H9 (cell line): ENCODE results near the gene ODR4. TPM values are rescaled to one million over a fixed set of nuclear protein-coding genes. Genes with fewer than 3 reads are reported as not detected.

ENCODE experiments used
- DNase-seq: peaks from one replicate; pipeline ENCODE4 v3.0.0-alpha.2; 2017
- H2AFZ ChIP-seq: one replicate; pipeline ENCODE4 v1.6.1; 2013; ENCODE audit warnings: mild to moderate bottlenecking, low read length, control low read depth, moderate library complexity
- H2AK5ac ChIP-seq: 2 replicates; pipeline ENCODE4 v1.6.1; 2013; ENCODE audit warnings: low read length, control low read depth, mixed read lengths; ENCODE audit not compliant: insufficient read length
- H2BK120ac ChIP-seq: one replicate; pipeline ENCODE4 v1.6.1; 2013; ENCODE audit warnings: low read depth, mild to moderate bottlenecking, low read length, control low read depth, inconsistent platforms; ENCODE audit not compliant: poor library complexity, severe bottlenecking
- H2BK12ac ChIP-seq: 2 replicates; pipeline ENCODE4 v1.6.1; 2013; ENCODE audit warnings: low read length, control low read depth, mixed read lengths, low read depth; ENCODE audit not compliant: insufficient read length
- H2BK15ac ChIP-seq: 2 replicates; pipeline ENCODE4 v1.6.1; 2013; ENCODE audit warnings: low read depth, low read length, control low read depth
- H2BK20ac ChIP-seq: one replicate; pipeline ENCODE4 v1.6.1; 2013; ENCODE audit warnings: low read depth, mild to moderate bottlenecking, low read length, control low read depth, inconsistent platforms; ENCODE audit not compliant: poor library complexity, severe bottlenecking
- H2BK5ac ChIP-seq: 2 replicates; pipeline ENCODE4 v1.6.1; 2013; ENCODE audit warnings: low read length, control low read depth, mixed read lengths; ENCODE audit not compliant: insufficient read length
- H3K14ac ChIP-seq: 2 replicates; pipeline ENCODE4 v1.6.1; 2013; ENCODE audit warnings: low read length, control low read depth; ENCODE audit not compliant: insufficient read depth
- H3K18ac ChIP-seq: 2 replicates; pipeline ENCODE4 v1.6.1; 2013; ENCODE audit warnings: low read depth, mild to moderate bottlenecking, mixed read lengths, low read length, control low read depth; ENCODE audit not compliant: insufficient read length
- H3K23ac ChIP-seq: 2 replicates; pipeline ENCODE4 v1.6.1; 2013; ENCODE audit warnings: low read length, control low read depth, mixed read lengths, low read depth; ENCODE audit not compliant: insufficient read length
- H3K23me2 ChIP-seq: 2 replicates; pipeline ENCODE4 v1.6.1; 2013; ENCODE audit warnings: low read depth, mild to moderate bottlenecking, mixed read lengths, low read length, control low read depth; ENCODE audit not compliant: insufficient read length, poor library complexity, severe bottlenecking
- H3K27ac ChIP-seq: 2 replicates; pipeline ENCODE4 v1.5.1; 2013; ENCODE audit warnings: low read length, control low read depth, mixed read lengths, low read depth; ENCODE audit not compliant: insufficient read length
- H3K27me3 ChIP-seq: 2 replicates; pipeline ENCODE4 v1.6.1; 2013; ENCODE audit warnings: low read length, control low read depth, inconsistent platforms; ENCODE audit not compliant: insufficient read depth
- H3K4ac ChIP-seq: 2 replicates; pipeline ENCODE4 v1.6.1; 2013; ENCODE audit warnings: low read depth, mild to moderate bottlenecking, control low read depth, inconsistent platforms, low read length, moderate library complexity
- H3K4me1 ChIP-seq: 2 replicates; pipeline ENCODE4 v1.6.1; 2013; ENCODE audit warnings: low read length, control low read depth, inconsistent platforms; ENCODE audit not compliant: insufficient read depth
- H3K4me2 ChIP-seq: 2 replicates; pipeline ENCODE4 v1.6.1; 2013; ENCODE audit warnings: low read length, control low read depth, mixed read lengths; ENCODE audit not compliant: insufficient read length, insufficient read depth
- H3K56ac ChIP-seq: 2 replicates; pipeline ENCODE4 v1.6.1; 2013; ENCODE audit warnings: low read depth, mild to moderate bottlenecking, mixed read lengths, low read length, control low read depth; ENCODE audit not compliant: insufficient read length
- H3K79me1 ChIP-seq: 2 replicates; pipeline ENCODE4 v1.6.1; 2013; ENCODE audit warnings: low read depth, mild to moderate bottlenecking, moderate library complexity, low read length, control low read depth, inconsistent platforms; ENCODE audit not compliant: insufficient read depth, poor library complexity, severe bottlenecking
- H3K79me2 ChIP-seq: 2 replicates; pipeline ENCODE4 v1.6.1; 2013; ENCODE audit warnings: low read length, control low read depth, inconsistent platforms; ENCODE audit not compliant: insufficient read depth
- H3K9ac ChIP-seq: 2 replicates; pipeline ENCODE4 v1.6.1; 2013; ENCODE audit warnings: low read length, control low read depth, mixed read lengths; ENCODE audit not compliant: insufficient read length; ENCODE audit errors: extremely low read depth
- H3K9me3 ChIP-seq: one replicate; pipeline ENCODE4 v1.6.1; 2013; ENCODE audit warnings: low read depth, low read length, inconsistent platforms; ENCODE audit not compliant: control insufficient read depth
- H3T11ph ChIP-seq: one replicate; pipeline ENCODE4 v1.6.1; 2013; ENCODE audit warnings: mild to moderate bottlenecking, low read length, control low read depth, inconsistent platforms
- H4K20me1 ChIP-seq: one replicate; pipeline ENCODE4 v1.6.1; 2013; ENCODE audit not compliant: control insufficient read depth, insufficient read length, insufficient read depth
- H4K5ac ChIP-seq: 2 replicates; pipeline ENCODE4 v1.6.1; 2013; ENCODE audit warnings: low read depth, mild to moderate bottlenecking, mixed read lengths, low read length, control low read depth; ENCODE audit not compliant: insufficient read length
- H4K8ac ChIP-seq: replicated peaks from 2 replicates; pipeline ENCODE4 v1.6.1; 2013; ENCODE audit warnings: low read length, control low read depth, mixed read lengths, low read depth; ENCODE audit not compliant: insufficient read length
- H4K91ac ChIP-seq: 2 replicates; pipeline ENCODE4 v1.6.1; 2013; ENCODE audit warnings: low read depth, mild to moderate bottlenecking, moderate library complexity, mixed read lengths, low read length, control low read depth; ENCODE audit not compliant: insufficient read length
- H3K27ac Mint-ChIP-seq, 3 experiments: 2 replicates in 2 of 3; 3 replicates in 1 of 3; pipeline ENCODE4 v1.8.0; 2020 to 2021; ENCODE audit warnings: mixed read lengths in 3 of 3, mild to moderate bottlenecking in 1 of 3, moderate library complexity in 1 of 3
- H3K27me3 Mint-ChIP-seq: 2 replicates; pipeline ENCODE4 v1.8.0; 2021; ENCODE audit warnings: low read depth, mild to moderate bottlenecking, moderate library complexity, mixed read lengths
- H3K36me3 Mint-ChIP-seq, 3 experiments: 2 replicates in 2 of 3; 3 replicates in 1 of 3; pipeline ENCODE4 v1.8.0; 2020 to 2021; ENCODE audit warnings: low read depth in 3 of 3, mixed read lengths in 3 of 3; ENCODE audit not compliant: insufficient read depth in 1 of 3
- H3K4me1 Mint-ChIP-seq, 2 experiments: 2 replicates each; pipeline ENCODE4 v1.8.0; 2020; ENCODE audit warnings: mixed read lengths in 2 of 2
- H3K4me3 Mint-ChIP-seq, 2 experiments: 2 replicates in 1 of 2; 3 replicates in 1 of 2; pipeline ENCODE4 v1.8.0; 2020 to 2021; ENCODE audit warnings: mild to moderate bottlenecking in 2 of 2, mixed read lengths in 2 of 2, moderate library complexity in 1 of 2
- H3K9me3 Mint-ChIP-seq, 2 experiments: 2 replicates in 1 of 2; 3 replicates in 1 of 2; pipeline ENCODE4 v1.8.0; 2020; ENCODE audit warnings: mild to moderate bottlenecking in 2 of 2, mixed read lengths in 2 of 2, moderate library complexity in 1 of 2
- CTCF ChIP-seq: fragments of 200-600 bp; sonication (generic); conservative IDR thresholded peaks from 3 replicates; pipeline ENCODE4 v1.8.0; 2021; ENCODE audit warnings: antibody characterized with exemption, mild to moderate bottlenecking
- WGBS: extraction: QIAGEN DNeasy Blood & Tissue Kit; methylation state at CpG from one replicate; pipeline ENCODE4 v1.1.7; 2013; ENCODE audit warnings: missing lambda C conversion rate, low lambda C conversion rate, mixed read lengths; ENCODE audit not compliant: insufficient read length; ENCODE audit errors: extremely low coverage; 5-methylcytosine and 5-hydroxymethylcytosine counted together
- long read RNA-seq: library from polyadenylated mRNA; unstranded; transcript quantifications from one replicate; pipeline ENCODE4 v2.0.0, GENCODE V29; 2020
- total RNA-seq: library from RNA; stranded (reverse); gene quantifications from 2 replicates; pipeline ENCODE4 v1.2.1, GENCODE V29; 2021

The ODR4 gene
- 15.9 and 17.1 TPM in 2 replicates for total RNA-seq
- long read RNA-seq, transcript ODR4-201 (14 exons, 3,792 nt), result major isoform, 75 of 130 reads
- long read RNA-seq, partial matches to known transcripts, result 24 of 130 reads
- long read RNA-seq, other reads (novel, unspliced or antisense), result 29 of 130 reads

GRCh38 chr1:186375152-186375928 lies at the start of gene ODR4, which contains the start of gene TPR:
TSS of gene ODR4 (plus strand) at chr1:186375838. CDS start at chr1:186379786, 3,948 bp downstream.
TSS of gene TPR (minus strand) at chr1:186375253. CDS start at chr1:186375028, 225 bp downstream.
- peak within 1 kb of the TSS; percentile 57 for H3T11ph ChIP-seq
- no peak within 1 kb of the TSS for H4K5ac ChIP-seq
- H2BK20ac ChIP-seq, result no peak within 1 kb of the TSS
- H3K79me2 ChIP-seq, result peaks cover 19% of the 10 kb centered on the region; the same call in 1 of the 2 replicates
- peaks cover 21 to 34% (median 32%) of the 10 kb centered on the region in 3 experiments for H3K36me3 Mint-ChIP-seq
- H3K4me1 ChIP-seq, result no peaks in the 10 kb centered on the region
- peak within 1 kb of the TSS; percentile 84 for H3K4me2 ChIP-seq
- H2BK12ac ChIP-seq, result no peak within 1 kb of the TSS
- peaks cover 0 to 2% of the 10 kb centered on the region in 2 experiments; a peak in 1 of 5 replicates for H3K9me3 Mint-ChIP-seq
- H4K20me1 ChIP-seq, result no peaks in the 10 kb centered on the region
- H2AK5ac ChIP-seq, result no peak within 1 kb of the TSS
- peak; percentile 89 for TF ChIP-seq CTCF
- H4K91ac ChIP-seq, result no peak within 1 kb of the TSS
- H3K9me3 ChIP-seq, result no peaks in the 10 kb centered on the region
- no peak within 1 kb of the TSS for H2BK15ac ChIP-seq
- H3K27me3 ChIP-seq, result no peaks in the 10 kb centered on the region
- peak within 1 kb of the TSS; percentile 15 for H2BK5ac ChIP-seq
- no peaks in the 10 kb centered on the region; the same call in 1 of the 2 replicates for H3K27me3 Mint-ChIP-seq
- peak within 1 kb of the TSS; percentile 99 for H3K14ac ChIP-seq
- H3K23me2 ChIP-seq, result no peaks in the 10 kb centered on the region
- DNase-seq, result peak; percentile 98
- H4K8ac ChIP-seq, result no peak within 1 kb of the TSS
- peak within 1 kb of the TSS; percentile 55 for H3K27ac ChIP-seq
- H3K27ac Mint-ChIP-seq, result peak within 1 kb of the TSS; percentile 100
- no peak within 1 kb of the TSS for H2BK120ac ChIP-seq
- no CpG with 5 or more reads among the region's 60 CpGs for WGBS
- H3K4me3 Mint-ChIP-seq, result peak within 1 kb of the TSS; percentile 96 to 100
- H3K23ac ChIP-seq, result no peak within 1 kb of the TSS
- H3K4ac ChIP-seq, result no peak within 1 kb of the TSS; the same call in 1 of the 2 replicates
- no peaks in the 10 kb centered on the region for H3K79me1 ChIP-seq
- H3K18ac ChIP-seq, result peak within 1 kb of the TSS; percentile 97
- H2AFZ ChIP-seq, result peak within 1 kb of the TSS; percentile 83
- no peaks in the 10 kb centered on the region for H3K4me1 Mint-ChIP-seq
- H3K9ac ChIP-seq, result peak within 1 kb of the TSS; percentile 90
- H3K56ac ChIP-seq, result no peak within 1 kb of the TSS
